Activated T-cell treated with anti-CD3 and anti-CD28 coated beads, Interleukin-2, amount 50 U/mL, for 72 hours (primary cell): ENCODE results near the gene TMEM131. TPM values are rescaled to one million over a fixed set of nuclear protein-coding genes. Genes with fewer than 3 reads are reported as not detected.

Experiments
- ATAC-seq, 2 donors: fragments of 150-1000 bp; cut with Tn5 transposase; replicated peaks in 1 of 2; 2 replicates each; pipeline ENCODE4 v1.10.0; 2021; ENCODE audit warnings: moderate library complexity in 2 of 2, mild to moderate bottlenecking in 1 of 2
- DNase-seq, 2 donors: peaks; one replicate each; pipeline ENCODE4 v3.0.0; 2021 to 2022; ENCODE audit warnings: mixed read lengths in 1 of 2
- H3K27ac Mint-ChIP-seq: one replicate; pipeline ENCODE4 v1.8.0; 2022; ENCODE audit warnings: mild to moderate bottlenecking, moderate library complexity, mixed read lengths
- H3K27me3 Mint-ChIP-seq: one replicate; pipeline ENCODE4 v1.8.0; 2022; ENCODE audit warnings: low read depth, mixed read lengths
- H3K36me3 Mint-ChIP-seq, 2 donors: one replicate each; pipeline ENCODE4 v1.8.0; 2022; ENCODE audit warnings: mixed read lengths in 2 of 2, mild to moderate bottlenecking in 1 of 2; ENCODE audit not compliant: insufficient read depth in 2 of 2
- H3K4me1 Mint-ChIP-seq: one replicate; pipeline ENCODE4 v1.8.0; 2022; ENCODE audit warnings: low read depth, mixed read lengths
- H3K4me3 Mint-ChIP-seq, 2 donors: one replicate each; pipeline ENCODE4 v1.8.0; 2022; ENCODE audit warnings: mild to moderate bottlenecking in 2 of 2, mixed read lengths in 2 of 2, moderate library complexity in 2 of 2
- H3K9me3 Mint-ChIP-seq, 2 donors: one replicate each; pipeline ENCODE4 v1.8.0; 2022; ENCODE audit warnings: mixed read lengths in 2 of 2
- total RNA-seq, 2 donors: library from RNA; stranded (reverse); gene quantifications; one replicate each; pipeline ENCODE4 v1.2.3, GENCODE V29; 2022

Gene TMEM131
- total RNA-seq, 2 donors from 2014 or later = 40.3 to 40.5 TPM

GRCh38 chr2:97953853-97954252 is 41.9 kb downstream of the TMEM131 start:
- H3K9me3 Mint-ChIP-seq = no peaks in the 10 kb centered on the region
- no peak overlapping the region for H3K27ac Mint-ChIP-seq
- DNase-seq = no peak
- peaks cover 1 to 2% of the 10 kb centered on the region in 2 donors for H3K36me3 Mint-ChIP-seq
- H3K4me3 Mint-ChIP-seq = no peak overlapping the region
- no peaks in the 10 kb centered on the region for H3K27me3 Mint-ChIP-seq
- ATAC-seq = no peak
- H3K4me1 Mint-ChIP-seq = peaks cover 74% of the 10 kb centered on the region

GRCh38 chr2:97952357-97952756 is 43.4 kb downstream of the TMEM131 start:
- ATAC-seq (no peak), DNase-seq (no peak)
- no peaks in the 10 kb centered on the region for H3K27me3 Mint-ChIP-seq
- peaks cover 2 to 4% of the 10 kb centered on the region in 2 donors for H3K36me3 Mint-ChIP-seq
- peak overlapping the region in 1 of 2 donors; percentile 9 for H3K4me3 Mint-ChIP-seq
- no peaks in the 10 kb centered on the region for H3K9me3 Mint-ChIP-seq
- H3K4me1 Mint-ChIP-seq = peaks cover 68% of the 10 kb centered on the region
- no peak overlapping the region for H3K27ac Mint-ChIP-seq

- ATAC-seq = peak; percentile 95 to 100
Observed at GRCh38 chr2:97951155-97951680, 44.5 kb downstream of the TMEM131 start.

GRCh38 chr2:97950329-97951154 is 45.2 kb downstream of the TMEM131 start:
- ATAC-seq (no peak), DNase-seq (no peak)
- Mint-ChIP-seq H3K36me3 (peaks cover 2 to 4% of the 10 kb centered on the region in 2 donors), H3K27ac (peak overlapping the region; percentile 85), H3K9me3 (no peaks in the 10 kb centered on the region), H3K4me1 (peaks cover 62% of the 10 kb centered on the region), H3K4me3 (peak overlapping the region in 1 of 2 donors; percentile 32), H3K27me3 (no peaks in the 10 kb centered on the region)

More at GRCh38 chr2:97951155-97951680, 44.5 kb downstream of the TMEM131 start:
- Mint-ChIP-seq H3K27ac (no peak overlapping the region), H3K36me3 (peaks cover 2 to 4% of the 10 kb centered on the region in 2 donors), H3K9me3 (no peaks in the 10 kb centered on the region), H3K4me1 (peaks cover 66% of the 10 kb centered on the region), H3K4me3 (peak overlapping the region in 1 of 2 donors; percentile 32), H3K27me3 (no peaks in the 10 kb centered on the region)
- peak; percentile 34 to 44 for DNase-seq

GRCh38 chr2:97948926-97949325 is 46.8 kb downstream of the TMEM131 start:
- Mint-ChIP-seq H3K36me3 (peaks cover 2 to 4% of the 10 kb centered on the region in 2 donors), H3K27me3 (no peaks in the 10 kb centered on the region), H3K9me3 (no peaks in the 10 kb centered on the region), H3K4me1 (peaks cover 52% of the 10 kb centered on the region), H3K27ac (no peak overlapping the region), H3K4me3 (no peak overlapping the region)
- DNase-seq (no peak), ATAC-seq (no peak)

GRCh38 chr2:97945791-97946190 is 50.0 kb downstream of the TMEM131 start:
- no peak overlapping the region for H3K27ac Mint-ChIP-seq
- H3K36me3 Mint-ChIP-seq = peaks cover 7 to 15% of the 10 kb centered on the region in 2 donors
- peaks cover 3 to 4% of the 10 kb centered on the region in 2 donors for H3K9me3 Mint-ChIP-seq
- DNase-seq = no peak
- H3K4me3 Mint-ChIP-seq = no peak overlapping the region
- no peak for ATAC-seq
- no peaks in the 10 kb centered on the region for H3K27me3 Mint-ChIP-seq
- H3K4me1 Mint-ChIP-seq = peaks cover 32% of the 10 kb centered on the region

GRCh38 chr2:97936881-97937280 is 58.9 kb downstream of the TMEM131 start:
- H3K27me3 Mint-ChIP-seq = no peaks in the 10 kb centered on the region
- ATAC-seq (no peak), DNase-seq (no peak)
- no peak overlapping the region for H3K4me3 Mint-ChIP-seq
- no peak overlapping the region for H3K27ac Mint-ChIP-seq
- H3K9me3 Mint-ChIP-seq = peaks cover 4% of the 10 kb centered on the region in 2 donors
- peaks cover 7 to 19% of the 10 kb centered on the region in 2 donors for H3K36me3 Mint-ChIP-seq
- peaks cover 56% of the 10 kb centered on the region for H3K4me1 Mint-ChIP-seq

- no peak for DNase-seq
- H3K27me3 Mint-ChIP-seq = no peaks in the 10 kb centered on the region
- ATAC-seq = no peak
- H3K4me1 Mint-ChIP-seq = peaks cover 56% of the 10 kb centered on the region
- H3K9me3 Mint-ChIP-seq = peaks cover 0 to 2% of the 10 kb centered on the region in 2 donors
- H3K36me3 Mint-ChIP-seq = peaks cover 2 to 14% of the 10 kb centered on the region in 2 donors
- H3K27ac Mint-ChIP-seq = no peak overlapping the region
- H3K4me3 Mint-ChIP-seq = no peak overlapping the region
Observed at GRCh38 chr2:97936199-97936598, 59.5 kb downstream of the TMEM131 start.

GRCh38 chr2:97935719-97936161 is 60.0 kb downstream of the TMEM131 start:
- no peak for DNase-seq
- H3K27me3 Mint-ChIP-seq = no peaks in the 10 kb centered on the region
- H3K4me1 Mint-ChIP-seq = peaks cover 56% of the 10 kb centered on the region
- H3K9me3 Mint-ChIP-seq = peaks cover 0 to 2% of the 10 kb centered on the region in 2 donors
- ATAC-seq = peak; percentile 31 to 42
- H3K27ac Mint-ChIP-seq = no peak overlapping the region
- no peak overlapping the region for H3K4me3 Mint-ChIP-seq
- H3K36me3 Mint-ChIP-seq = peaks cover 2 to 13% of the 10 kb centered on the region in 2 donors

GRCh38 chr2:97932975-97933662 is 62.6 kb downstream of the TMEM131 start:
- no peak overlapping the region for H3K27ac Mint-ChIP-seq

GRCh38 chr2:97931858-97932225 is 63.9 kb downstream of the TMEM131 start:
- no peak overlapping the region for H3K4me3 Mint-ChIP-seq

More at GRCh38 chr2:97932975-97933662, 62.6 kb downstream of the TMEM131 start:
- DNase-seq = no peak
- Mint-ChIP-seq H3K4me3 (no peak overlapping the region), H3K4me1 (peaks cover 46% of the 10 kb centered on the region), H3K27me3 (no peaks in the 10 kb centered on the region), H3K9me3 (peaks cover 0 to 2% of the 10 kb centered on the region in 2 donors), H3K36me3 (peaks cover 0 to 3% of the 10 kb centered on the region in 2 donors)
- no peak for ATAC-seq

GRCh38 chr2:97931118-97931857 is 64.5 kb downstream of the TMEM131 start:
- H3K9me3 Mint-ChIP-seq = peaks cover 0 to 2% of the 10 kb centered on the region in 2 donors
- H3K4me3 Mint-ChIP-seq = no peak overlapping the region
- H3K4me1 Mint-ChIP-seq = peaks cover 31% of the 10 kb centered on the region
- H3K27me3 Mint-ChIP-seq = no peaks in the 10 kb centered on the region
- ATAC-seq = no peak
- H3K36me3 Mint-ChIP-seq = peaks cover 0 to 3% of the 10 kb centered on the region in 2 donors
- DNase-seq = no peak
- no peak overlapping the region for H3K27ac Mint-ChIP-seq

More at GRCh38 chr2:97931858-97932225, 63.9 kb downstream of the TMEM131 start:
- DNase-seq (no peak), ATAC-seq (no peak)
- Mint-ChIP-seq H3K4me1 (peaks cover 37% of the 10 kb centered on the region), H3K27me3 (no peaks in the 10 kb centered on the region), H3K27ac (no peak overlapping the region), H3K9me3 (peaks cover 0 to 2% of the 10 kb centered on the region in 2 donors), H3K36me3 (peaks cover 0 to 3% of the 10 kb centered on the region in 2 donors)
